ENCODE data around the gene TUSC7.

TUSC7 gene

DNA sequence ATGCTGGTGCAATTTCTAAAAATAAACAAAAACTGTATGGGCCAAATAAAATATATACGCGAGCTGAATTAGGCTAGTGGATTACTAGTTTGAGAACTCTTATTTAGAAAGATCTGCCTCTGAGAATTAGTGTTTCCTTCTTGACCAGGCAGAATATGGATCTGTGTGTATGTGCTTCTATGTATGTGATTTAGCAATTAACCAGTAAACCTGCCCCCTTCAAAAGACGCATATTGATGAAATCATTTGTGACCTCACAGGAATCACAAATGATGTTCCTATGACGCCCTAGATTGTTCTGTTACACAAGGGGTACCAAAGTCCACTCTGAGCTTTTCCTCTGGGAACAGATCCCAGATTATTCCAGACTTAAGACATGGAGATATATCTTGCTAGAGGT, at the start of gene TUSC7:
TUSC7 (plus strand) TSS at position 301 of the 400 bp plus-strand sequence.
- intact Hi-C loops (cut with DNase I) = no loop called here
- no peak for DNase-seq

DNA sequence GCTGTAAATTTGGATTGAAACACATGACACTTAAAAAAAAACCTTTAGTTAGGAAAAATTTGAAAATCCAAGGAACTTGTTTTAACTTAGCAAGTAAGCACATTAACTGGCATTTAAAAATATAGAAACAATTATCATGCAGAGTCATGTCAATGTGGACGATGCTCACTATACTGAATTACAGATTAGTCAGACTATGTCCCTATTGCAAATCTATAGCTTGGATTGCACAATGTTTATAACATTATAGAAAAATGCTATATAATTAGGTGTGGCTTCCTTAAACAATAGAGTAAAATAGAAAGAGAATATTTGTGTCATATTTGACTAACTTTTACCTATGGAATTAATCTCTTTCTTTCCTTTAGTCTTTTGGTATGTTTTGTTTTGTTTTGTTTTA, 48.4 kb upstream of the TUSC7 start:
- DNase-seq = no peak
- intact Hi-C loops (cut with DNase I) = no loop called here

DNA sequence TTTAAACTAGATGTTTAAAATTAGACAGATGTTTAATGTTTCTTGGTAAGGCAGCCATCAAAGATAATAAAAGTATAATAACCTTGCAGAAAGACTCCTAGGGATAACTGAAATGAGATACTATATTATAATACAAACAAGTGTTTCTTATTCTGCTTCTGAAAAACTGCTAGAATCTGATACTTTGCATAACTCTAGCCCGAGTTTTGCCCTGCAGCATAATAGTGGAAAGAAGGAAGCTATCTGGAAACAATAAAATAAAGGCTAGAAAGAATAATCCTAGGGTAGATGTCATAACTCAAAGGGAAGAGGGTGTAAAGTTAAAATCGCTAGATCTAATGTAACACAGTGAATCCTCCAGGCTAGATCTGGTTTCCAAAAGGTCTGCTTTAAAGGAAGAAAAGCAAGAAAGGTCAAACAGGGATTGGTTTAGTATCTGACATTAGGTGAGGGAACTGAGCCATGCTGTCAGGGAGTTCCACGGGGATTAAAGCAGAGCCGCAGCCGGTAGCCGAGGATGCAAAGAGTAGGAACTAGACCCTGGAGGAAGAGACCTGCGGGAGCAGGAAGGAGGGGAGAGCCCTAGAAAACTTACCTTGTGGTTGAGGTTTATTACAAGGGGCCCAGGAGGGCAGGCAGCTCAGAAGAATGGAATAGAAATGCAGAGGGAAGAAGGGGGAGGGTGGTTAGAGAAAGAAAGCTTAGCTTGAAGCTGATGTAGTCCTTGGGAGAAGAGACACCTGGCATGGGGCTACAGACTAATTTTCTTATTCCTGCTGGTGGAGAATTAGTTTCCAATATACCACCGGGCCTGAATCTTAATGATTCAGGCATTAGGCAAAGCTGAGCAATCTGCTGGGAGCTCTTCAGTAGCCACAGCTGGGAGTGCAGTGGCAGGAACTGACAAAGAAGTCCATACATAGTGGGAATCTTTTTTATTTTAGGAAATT, 46.1 kb upstream of the TUSC7 start:
- no peak for DNase-seq
- intact Hi-C loops (cut with DNase I) = no loop called here

- intact Hi-C loops (cut with DNase I) = no loop called here
- no peak for DNase-seq
Observed at GRCh38 chr3:116667324-116667723, 42.3 kb upstream of the TUSC7 start.

- intact Hi-C loops (cut with DNase I) = no loop called here
- no peak for DNase-seq
Observed at GRCh38 chr3:116667791-116668190, 41.8 kb upstream of the TUSC7 start.

- intact Hi-C loops (cut with DNase I) = no loop called here
- DNase-seq = no peak
Observed at GRCh38 chr3:116669576-116669975, 40.0 kb upstream of the TUSC7 start.

DNA sequence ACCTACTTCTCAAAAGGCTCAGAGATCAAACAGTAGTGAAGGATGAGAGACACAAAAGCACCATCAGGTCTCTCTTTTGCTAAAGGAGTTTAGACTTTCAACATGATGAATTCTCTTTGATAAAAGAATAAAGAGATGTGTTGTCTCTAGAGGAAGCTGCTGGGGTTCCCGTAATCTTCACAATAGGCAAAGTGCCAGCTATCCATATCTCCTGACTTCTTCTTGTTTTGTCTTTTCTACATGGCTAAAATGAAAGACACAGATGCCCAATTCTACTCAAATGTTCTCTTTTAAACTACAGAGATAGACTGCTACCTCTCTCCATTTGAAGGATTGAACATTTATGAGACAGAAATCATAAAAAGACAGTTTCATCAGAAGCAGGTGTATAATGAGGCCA, 38.4 kb upstream of the TUSC7 start:
- intact Hi-C loops (cut with DNase I) = no loop called here
- no peak for DNase-seq

DNA sequence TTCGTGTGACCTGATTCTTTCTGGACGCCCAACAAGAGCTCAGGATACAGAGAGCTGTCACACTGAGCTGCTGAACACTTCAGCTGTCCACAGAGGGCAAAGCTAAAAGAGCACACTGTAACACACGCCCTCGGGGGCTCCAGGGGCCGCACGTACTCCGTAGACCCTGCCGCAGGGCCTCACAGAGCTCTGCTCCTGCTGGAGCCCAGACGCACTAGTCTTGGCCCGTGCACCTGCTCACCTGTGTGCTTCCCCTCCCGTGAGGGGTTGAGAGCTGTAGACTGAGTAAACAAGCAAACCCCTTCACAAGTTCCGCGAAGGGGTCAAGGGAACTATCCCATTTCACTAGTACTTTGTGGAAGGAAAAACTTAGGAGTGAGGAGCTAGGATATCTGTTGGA, 30.7 kb upstream of the TUSC7 start:
- intact Hi-C loops (cut with DNase I) = no loop called here
- DNase-seq = no peak

- DNase-seq = no peak
- intact Hi-C loops (cut with DNase I) = no loop called here
Observed at GRCh38 chr3:116691041-116691440, 18.5 kb upstream of the TUSC7 start.

DNA sequence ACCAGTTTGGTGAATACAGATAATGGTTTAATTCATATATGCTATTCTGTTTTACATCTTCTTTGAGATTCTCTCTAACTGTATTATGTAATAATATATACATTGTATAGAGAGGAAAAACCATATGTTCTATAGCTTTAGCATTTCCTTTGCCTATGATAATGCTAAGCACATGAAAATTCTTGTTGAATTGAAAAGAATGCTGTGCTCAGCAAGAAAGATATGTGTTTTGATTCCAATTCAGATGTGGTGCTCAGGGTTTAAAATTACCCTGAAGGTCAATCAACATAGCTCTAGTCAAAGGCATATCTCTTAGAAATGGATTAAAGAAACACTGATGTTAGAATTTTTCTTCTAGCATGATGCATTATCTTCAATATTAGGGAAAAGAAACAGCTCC, 8.5 kb upstream of the TUSC7 start:
- intact Hi-C loops (cut with DNase I) = no loop called here
- DNase-seq = no peak

GRCh38 chr3:116702334-116702733, 7.2 kb upstream of the TUSC7 start:
- intact Hi-C loops (cut with DNase I) = no loop called here
- no peak for DNase-seq

- DNase-seq = no peak
- intact Hi-C loops (cut with DNase I) = no loop called here
Observed at GRCh38 chr3:116707531-116707930, 2.0 kb upstream of the TUSC7 start.

GRCh38 chr3:116716490-116716889, 6.9 kb downstream of the TUSC7 start:
- intact Hi-C loops (cut with DNase I) = no loop called here
- DNase-seq = no peak

DNA sequence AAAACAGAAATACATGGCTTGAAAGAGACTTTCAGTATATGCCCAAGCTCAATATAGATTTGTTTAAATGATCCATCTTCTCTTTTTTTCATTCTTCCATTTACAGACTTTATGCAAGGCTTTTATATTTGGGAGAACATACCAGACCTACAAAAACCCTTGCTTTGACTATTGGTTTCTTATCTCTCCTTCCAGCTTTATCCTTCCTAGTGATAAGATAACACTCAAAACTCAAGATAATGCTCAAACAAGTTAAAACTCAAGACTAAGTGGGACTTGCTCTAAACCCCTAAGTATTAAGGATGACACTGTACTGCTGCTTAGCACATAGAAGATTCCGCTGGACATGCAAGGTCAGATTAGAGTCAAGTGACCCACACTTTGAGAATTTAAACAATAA, 8.0 kb downstream of the TUSC7 start:
- intact Hi-C loops (cut with DNase I) = no loop called here
- no peak for DNase-seq

- DNase-seq = no peak
- intact Hi-C loops (cut with DNase I) = no loop called here
Observed at GRCh38 chr3:116728454-116728853, 18.9 kb downstream of the TUSC7 start.

- intact Hi-C loops (cut with DNase I) = no loop called here
- no peak for DNase-seq
Observed at GRCh38 chr3:116734243-116734642, 24.7 kb downstream of the TUSC7 start.

DNA sequence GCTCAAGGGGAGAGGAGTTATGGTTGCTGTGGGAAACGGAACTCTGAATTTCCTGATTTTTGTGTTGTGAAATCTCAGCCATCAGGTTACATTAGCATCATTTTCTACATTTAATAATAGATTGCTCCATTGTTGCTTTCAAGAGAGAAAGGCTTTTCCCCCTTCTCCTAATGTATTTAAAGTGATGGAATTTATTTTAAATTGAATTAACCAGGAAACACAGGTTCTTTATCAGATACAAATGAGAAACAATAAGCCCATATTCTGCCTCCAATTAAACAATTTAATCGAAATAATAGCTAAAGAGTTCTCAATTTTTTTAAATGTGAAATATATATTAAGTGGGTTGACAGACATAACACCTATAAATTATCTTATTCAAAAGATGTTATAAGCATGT, 30.1 kb downstream of the TUSC7 start:
- no peak for DNase-seq
- intact Hi-C loops (cut with DNase I) = no loop called here

DNA sequence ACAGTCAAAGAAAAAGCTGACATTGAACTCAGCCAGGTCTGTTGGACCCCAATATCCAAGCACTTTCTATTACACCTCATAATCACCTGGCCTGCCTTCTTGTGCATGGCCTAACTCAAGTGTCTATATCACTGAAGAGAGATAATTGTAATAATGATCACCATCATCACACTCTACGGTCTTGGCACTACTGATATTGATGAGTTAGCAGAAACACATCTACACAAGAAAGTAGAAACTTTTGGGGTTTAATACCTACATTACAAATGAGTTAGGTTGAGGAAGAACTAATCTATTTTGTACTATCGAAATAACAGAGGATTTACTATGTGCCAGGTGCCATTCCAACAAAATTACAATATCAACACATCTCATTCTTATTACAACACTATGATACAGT, 30.7 kb downstream of the TUSC7 start:
- DNase-seq = no peak
- intact Hi-C loops (cut with DNase I) = no loop called here

DNA sequence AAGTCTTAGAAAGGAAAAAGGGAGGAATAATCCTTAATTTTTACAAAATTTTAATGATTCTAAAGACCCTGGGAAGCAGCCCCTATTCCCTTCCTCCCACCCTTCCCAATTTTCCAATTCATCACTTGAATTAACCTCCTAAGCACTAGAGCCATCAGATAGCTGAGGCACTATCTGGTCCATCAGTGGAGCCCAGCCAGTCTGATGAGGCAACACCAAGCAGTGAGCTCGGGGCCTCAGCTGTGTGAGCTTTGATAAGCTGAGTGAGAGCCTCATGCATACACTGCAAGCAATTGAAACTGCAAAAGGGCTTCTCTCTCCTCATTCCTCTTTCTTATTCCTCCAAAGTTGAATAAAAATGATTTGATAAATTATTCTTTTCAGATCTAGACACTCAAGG, 31.9 kb downstream of the TUSC7 start:
- intact Hi-C loops (cut with DNase I) = no loop called here

DNA sequence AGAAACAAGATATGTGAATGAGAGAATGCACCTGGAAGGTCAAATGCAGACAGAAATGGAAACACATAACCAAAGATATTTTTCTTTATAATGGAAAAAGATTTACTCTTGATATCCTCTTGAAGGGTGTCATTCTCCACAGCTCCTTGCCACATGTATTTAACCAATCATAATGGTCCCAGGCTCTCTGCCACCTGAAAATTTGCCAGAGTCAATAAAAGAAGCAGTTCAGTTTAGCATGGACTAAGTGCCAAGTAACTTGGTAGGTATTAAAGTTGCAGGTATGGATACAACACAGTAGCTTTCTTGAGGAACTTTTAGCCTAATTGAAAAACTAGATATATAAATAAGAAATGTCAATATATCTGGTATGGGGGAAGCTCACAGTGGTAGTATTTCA, 33.5 kb downstream of the TUSC7 start:
- intact Hi-C loops (cut with DNase I) = no loop called here
- no peak for DNase-seq

More for the DNA sequence above, 31.9 kb downstream of the TUSC7 start:
- DNase-seq = peak in 5 of 10 donors; percentile 23 to 84 (median 37)

GRCh38 chr3:116749388-116749787, 39.8 kb downstream of the TUSC7 start:
- intact Hi-C loops (cut with DNase I) = no loop called here
- no peak for DNase-seq

DNA sequence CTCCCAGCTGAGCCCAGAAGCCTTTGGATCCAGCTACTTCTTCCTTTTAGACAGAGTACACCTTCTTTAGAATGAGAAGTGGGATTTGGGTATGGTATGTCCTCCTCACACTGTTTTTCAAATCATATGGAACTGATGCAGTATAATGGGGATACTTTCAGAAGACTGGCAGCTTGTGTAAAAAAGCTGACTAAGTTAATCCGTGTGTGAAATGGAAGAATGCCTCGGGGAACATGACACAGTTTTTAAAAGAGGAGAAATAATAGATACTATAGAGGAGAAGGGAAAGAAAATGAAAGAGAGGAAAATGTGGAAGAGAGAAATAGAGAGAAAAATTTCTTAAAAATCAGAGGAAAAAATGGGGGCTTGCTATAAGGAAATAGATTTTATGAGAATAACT, 47.7 kb downstream of the TUSC7 start:
- intact Hi-C loops (cut with DNase I) = loop anchor here (5.0 to 10.0 kb wide), 3 partner anchors 140 to 623 kb away; no protein-coding TSS in a partner anchor
- DNase-seq = no peak
